Ascending aorta (tissue), 2 donors: Measurements from ENCODE around the gene ITIH1. TPM values are rescaled to one million over a fixed set of nuclear protein-coding genes. Genes with fewer than 3 reads are reported as not detected.

ENCODE experiments used
- DNase-seq, 2 donors: peaks; one replicate each; pipeline ENCODE4 v3.0.0-alpha.2; 2019; ENCODE audit warnings: low spot score in 2 of 2
- H3K27ac ChIP-seq, 2 donors: fragments of 200-600 bp; sonication (generic); one replicate each; pipeline ENCODE4 v1.5.1; 2016 to 2017; ENCODE audit warnings: mild to moderate bottlenecking in 1 of 2
- H3K27me3 ChIP-seq: fragments of 200-600 bp; sonication (generic); one replicate; pipeline ENCODE4 v1.5.1; 2017
- H3K36me3 ChIP-seq, 2 donors: fragments of 200-600 bp; sonication (generic); one replicate each; pipeline ENCODE4 v1.5.1; 2016
- H3K4me1 ChIP-seq, 2 donors: fragments of 200-600 bp; sonication (generic); one replicate each; pipeline ENCODE4 v1.5.1; 2016 to 2017; ENCODE audit warnings: mild to moderate bottlenecking in 1 of 2
- H3K4me3 ChIP-seq, 2 donors: fragments of 200-600 bp; sonication (generic); one replicate each; pipeline ENCODE4 v1.5.1; 2016 to 2017; ENCODE audit warnings: mild to moderate bottlenecking in 1 of 2
- H3K9me3 ChIP-seq, 2 donors: fragments of 200-600 bp; sonication (generic); one replicate each; pipeline ENCODE4 v1.5.1; 2016
- CTCF ChIP-seq, 3 experiments: fragments of 200-600 bp in 2 of 3; fragments of 450-650 bp in 1 of 3; sonication (generic) in 2 of 3; IDR thresholded peaks; one replicate each; pipeline ENCODE4 v1.5.1; 2016 to 2019; ENCODE audit warnings: antibody characterized with exemption in 3 of 3, mild to moderate bottlenecking in 1 of 3, moderate library complexity in 1 of 3
- intact Hi-C: fragments of 100-400 bp; cut with DNase I; formaldehyde crosslinking; loops from one replicate; pipeline ENCODE4 v1.15.1; 2023
- total RNA-seq: library from RNA; depleted of rRNA; stranded (reverse); fragments of >200 nt; gene quantifications from one replicate; pipeline ENCODE4 v1.1.0, GENCODE V29; 2016

Gene ITIH1
- total RNA-seq, 1 donor from 2014 or later = 2.0 TPM

GRCh38 chr3:52830535-52831258 is 53.3 kb downstream of the ITIH1 start, which contains the start of gene ITIH4:
ITIH4 (minus strand) TSS chr3:52830672; CDS start chr3:52830642, 30 bp downstream.
- peaks cover 30 to 40% of the 10 kb centered on the region in 2 donors for H3K4me1 ChIP-seq
- H3K36me3 ChIP-seq = peaks cover 0 to 5% of the 10 kb centered on the region in 2 donors
- intact Hi-C loops = loop anchor here (5.0 kb wide), 1 partner anchor 58 kb away; the partner anchor contains the start of gene NEK4

GRCh38 chr3:52831500-52832301 is 54.3 kb downstream of the ITIH1 start:
- peak overlapping the region; percentile 1 to 27 for H3K4me3 ChIP-seq
- H3K27ac ChIP-seq = peak overlapping the region; percentile 81 to 95
- intact Hi-C loops = loop anchor here (1.0 to 5.0 kb wide), 2 partner anchors 14 to 59 kb away; partner anchors contain the start of gene NEK4
- H3K27me3 ChIP-seq = no peaks in the 10 kb centered on the region
- H3K36me3 ChIP-seq = peaks cover 3% of the 10 kb centered on the region in 2 donors
- H3K9me3 ChIP-seq = no peaks in the 10 kb centered on the region
- peak; percentile 49 to 92 for DNase-seq
- H3K4me1 ChIP-seq = peaks cover 32 to 48% of the 10 kb centered on the region in 2 donors
- no peak for TF ChIP-seq CTCF (IDR thresholded peaks at IDR 0.05)

More at GRCh38 chr3:52830535-52831258, 53.3 kb downstream of the ITIH1 start, which contains the start of gene ITIH4:
- no peak for TF ChIP-seq CTCF (IDR thresholded peaks at IDR 0.05)
- Histone ChIP-seq H3K27ac (peak within 1 kb of the TSS; percentile 81 to 95), H3K9me3 (no peaks in the 10 kb centered on the region), H3K27me3 (no peaks in the 10 kb centered on the region), H3K4me3 (no peak within 1 kb of the TSS)
- peak in 1 of 2 donors; percentile 73 for DNase-seq

DNA sequence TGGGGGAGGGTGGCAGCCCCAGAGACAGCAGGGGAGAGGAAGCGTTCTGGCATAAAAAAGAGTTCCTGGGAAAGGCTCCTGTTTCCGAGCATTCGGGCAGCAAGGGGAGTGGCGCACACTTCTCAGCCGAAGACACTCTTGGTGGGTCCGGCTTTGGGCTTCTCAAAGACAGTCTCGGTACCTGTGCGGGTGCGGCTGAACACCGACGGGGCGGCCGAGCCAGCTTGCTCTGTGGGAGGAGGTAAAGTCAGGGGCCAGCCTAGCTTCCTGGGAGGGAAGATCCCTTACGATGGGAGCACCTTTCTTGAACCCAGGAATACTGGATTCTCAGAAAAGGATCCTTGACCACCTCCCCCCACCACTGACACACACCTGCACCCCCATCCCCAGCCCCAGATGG is 55.8 kb downstream of the ITIH1 start:
- H3K36me3 ChIP-seq = peaks cover 3% of the 10 kb centered on the region in 2 donors
- TF ChIP-seq CTCF (IDR thresholded peaks at IDR 0.05) = no peak
- intact Hi-C loops = loop anchor here (5.0 kb wide), 1 partner anchor 61 kb away; the partner anchor contains the start of gene NEK4
- no peaks in the 10 kb centered on the region for H3K27me3 ChIP-seq
- DNase-seq = no peak
- H3K4me3 ChIP-seq = no peak overlapping the region
- no peaks in the 10 kb centered on the region for H3K9me3 ChIP-seq
- peaks cover 32 to 48% of the 10 kb centered on the region in 2 donors for H3K4me1 ChIP-seq
- peak overlapping the region; percentile 81 to 95 for H3K27ac ChIP-seq

GRCh38 chr3:52834871-52835501 is 57.6 kb downstream of the ITIH1 start, which contains the start of gene MUSTN1:
MUSTN1 (minus strand) TSS chr3:52835019; CDS start chr3:52834948, 71 bp downstream.
- intact Hi-C loops = loop anchor here (5.0 kb wide), 1 partner anchor 63 kb away; the partner anchor contains the start of gene NEK4
- H3K4me1 ChIP-seq = peaks cover 30 to 44% of the 10 kb centered on the region in 2 donors
- H3K9me3 ChIP-seq = no peaks in the 10 kb centered on the region
- TF ChIP-seq CTCF (IDR thresholded peaks at IDR 0.05) = no peak
- H3K36me3 ChIP-seq = peaks cover 13 to 15% of the 10 kb centered on the region in 2 donors
- H3K27ac ChIP-seq = peak within 1 kb of the TSS; percentile 74 to 81
- H3K27me3 ChIP-seq = no peaks in the 10 kb centered on the region
- DNase-seq = peak in 1 of 2 donors; percentile 84
- H3K4me3 ChIP-seq = peak within 1 kb of the TSS in 1 of 2 donors; percentile 28
